KOPT-K1 (cell line): ENCODE results near the gene WDR88.
"Not testable (repeated sequence)": the region's sequence is repeated elsewhere in the genome, so short reads cannot be mapped to it uniquely, and the experiment has no call there.

Experiments used
- H3K27ac ChIP-seq: fragments of 200-600 bp; sonication (generic); 2 replicates; pipeline ENCODE4 v1.5.1; 2016; ENCODE audit warnings: antibody characterized with exemption, mild to moderate bottlenecking, low read depth, low read length; ENCODE audit not compliant: poor library complexity, severe bottlenecking
- H3K36me3 ChIP-seq: fragments of 200-600 bp; sonication (generic); 2 replicates; pipeline ENCODE4 v1.5.1; 2017; ENCODE audit warnings: antibody characterized with exemption, mild to moderate bottlenecking, low read length, moderate library complexity; ENCODE audit not compliant: insufficient read depth
- H3K9me3 ChIP-seq: fragments of 200-600 bp; sonication (generic); 2 replicates; pipeline ENCODE4 v1.5.1; 2017; ENCODE audit warnings: antibody characterized with exemption, low read length, mild to moderate bottlenecking; ENCODE audit not compliant: insufficient read depth, poor library complexity, severe bottlenecking

Gene WDR88

GRCh38 chr19:33205531-33206260 lies 73.8 kb downstream of the WDR88 start:
- H3K27ac ChIP-seq, result no peak overlapping the region
- no peaks in the 10 kb centered on the region for H3K9me3 ChIP-seq
- H3K36me3 ChIP-seq, result no peaks in the 10 kb centered on the region

GRCh38 chr19:33206261-33207039 lies 74.5 kb downstream of the WDR88 start:
- no peaks in the 10 kb centered on the region for H3K36me3 ChIP-seq
- H3K9me3 ChIP-seq, result no peaks in the 10 kb centered on the region
- H3K27ac ChIP-seq, result no peak overlapping the region

- no peaks in the 10 kb centered on the region for H3K36me3 ChIP-seq
- H3K9me3 ChIP-seq, result no peaks in the 10 kb centered on the region
- no peak overlapping the region for H3K27ac ChIP-seq
Observed at GRCh38 chr19:33207040-33207620, 75.2 kb downstream of the WDR88 start.

DNA sequence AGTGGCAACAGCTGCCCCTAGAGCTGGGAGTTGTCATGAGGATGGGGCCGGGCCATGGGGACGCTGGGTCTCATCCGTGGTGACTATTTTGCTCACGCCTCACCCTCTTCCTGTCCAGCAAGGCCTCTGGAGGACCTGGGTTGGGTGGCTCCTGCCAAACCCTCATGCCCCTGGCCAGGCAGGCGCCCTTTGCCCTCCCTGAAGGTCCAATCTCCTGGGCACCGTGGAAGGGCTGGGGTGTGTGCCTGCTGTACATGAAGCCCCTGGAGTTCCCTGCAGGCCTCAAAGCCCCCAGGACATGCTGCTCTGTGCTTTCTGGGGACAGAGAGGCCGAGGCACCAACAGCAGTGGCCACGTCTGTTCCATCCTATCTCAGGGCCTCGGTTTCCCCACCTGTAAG lies 76.0 kb downstream of the WDR88 start:
- Histone ChIP-seq H3K27ac (no peak overlapping the region), H3K36me3 (no peaks in the 10 kb centered on the region), H3K9me3 (no peaks in the 10 kb centered on the region)

GRCh38 chr19:33208371-33208895 lies 76.5 kb downstream of the WDR88 start:
- Histone ChIP-seq H3K9me3 (no peaks in the 10 kb centered on the region), H3K36me3 (no peaks in the 10 kb centered on the region), H3K27ac (no peak overlapping the region)

GRCh38 chr19:33208904-33209849 lies 77.3 kb downstream of the WDR88 start:
- Histone ChIP-seq H3K36me3 (no peaks in the 10 kb centered on the region), H3K9me3 (no peaks in the 10 kb centered on the region), H3K27ac (no peak overlapping the region)

DNA sequence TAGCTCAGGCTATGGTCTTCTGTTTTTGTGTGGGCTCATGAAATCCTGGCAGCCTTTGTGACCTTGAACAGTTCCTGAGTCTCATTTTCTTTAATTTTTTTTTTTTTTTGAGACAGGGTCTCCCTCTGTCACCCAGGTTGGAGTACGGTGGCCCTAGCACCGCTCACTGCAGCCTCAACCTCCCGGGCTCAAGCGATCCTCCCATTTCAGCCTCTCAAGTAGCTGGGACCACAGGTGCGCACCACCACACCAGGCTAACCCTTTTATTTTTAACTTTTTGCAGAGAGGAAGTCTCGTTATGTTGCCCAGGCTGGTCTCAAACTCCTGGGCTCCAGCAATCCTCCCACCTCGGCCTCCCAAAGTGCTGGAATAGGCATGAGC lies 77.9 kb downstream of the WDR88 start:
- not testable (repeated sequence) for H3K27ac ChIP-seq, H3K36me3 ChIP-seq

GRCh38 chr19:33210266-33210940 lies 78.5 kb downstream of the WDR88 start:
- no peaks in the 10 kb centered on the region for H3K9me3 ChIP-seq
- no peak overlapping the region for H3K27ac ChIP-seq
- no peaks in the 10 kb centered on the region for H3K36me3 ChIP-seq

More for the DNA sequence above, 77.9 kb downstream of the WDR88 start:
- H3K9me3 ChIP-seq, result not testable (repeated sequence)

DNA sequence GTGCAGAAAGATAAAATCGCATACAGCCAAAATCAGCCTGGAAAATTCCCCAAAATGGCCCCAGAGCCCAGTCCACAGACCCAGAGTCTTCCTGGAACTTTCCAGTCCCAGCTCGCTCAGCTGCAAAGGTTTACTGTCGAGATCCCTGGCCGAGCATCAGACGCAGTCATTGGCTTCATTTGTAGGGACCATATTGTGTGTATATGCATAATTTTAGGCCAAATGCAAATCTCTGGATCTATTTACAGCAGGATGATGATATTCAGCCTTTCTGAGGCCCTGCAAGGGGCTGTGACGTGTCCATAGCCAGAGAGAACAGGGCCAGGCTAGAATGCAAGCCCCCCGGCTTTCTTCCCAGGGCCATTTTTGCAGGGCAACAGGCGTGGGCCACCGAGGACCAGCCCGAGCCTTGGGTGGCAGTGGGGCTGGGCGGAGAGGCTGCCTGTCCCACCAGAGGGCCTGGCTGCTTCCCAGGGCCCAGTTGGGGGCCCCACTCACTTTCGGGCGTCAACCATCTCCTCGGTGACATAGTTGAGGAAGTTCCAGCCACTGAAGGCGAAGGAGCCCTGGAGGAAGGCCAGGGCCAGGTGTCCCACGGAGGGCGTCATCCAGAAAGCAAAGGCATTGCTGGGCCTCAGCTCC lies 80.0 kb downstream of the WDR88 start:
- Histone ChIP-seq H3K27ac (no peak overlapping the region), H3K36me3 (no peaks in the 10 kb centered on the region), H3K9me3 (no peaks in the 10 kb centered on the region)

DNA sequence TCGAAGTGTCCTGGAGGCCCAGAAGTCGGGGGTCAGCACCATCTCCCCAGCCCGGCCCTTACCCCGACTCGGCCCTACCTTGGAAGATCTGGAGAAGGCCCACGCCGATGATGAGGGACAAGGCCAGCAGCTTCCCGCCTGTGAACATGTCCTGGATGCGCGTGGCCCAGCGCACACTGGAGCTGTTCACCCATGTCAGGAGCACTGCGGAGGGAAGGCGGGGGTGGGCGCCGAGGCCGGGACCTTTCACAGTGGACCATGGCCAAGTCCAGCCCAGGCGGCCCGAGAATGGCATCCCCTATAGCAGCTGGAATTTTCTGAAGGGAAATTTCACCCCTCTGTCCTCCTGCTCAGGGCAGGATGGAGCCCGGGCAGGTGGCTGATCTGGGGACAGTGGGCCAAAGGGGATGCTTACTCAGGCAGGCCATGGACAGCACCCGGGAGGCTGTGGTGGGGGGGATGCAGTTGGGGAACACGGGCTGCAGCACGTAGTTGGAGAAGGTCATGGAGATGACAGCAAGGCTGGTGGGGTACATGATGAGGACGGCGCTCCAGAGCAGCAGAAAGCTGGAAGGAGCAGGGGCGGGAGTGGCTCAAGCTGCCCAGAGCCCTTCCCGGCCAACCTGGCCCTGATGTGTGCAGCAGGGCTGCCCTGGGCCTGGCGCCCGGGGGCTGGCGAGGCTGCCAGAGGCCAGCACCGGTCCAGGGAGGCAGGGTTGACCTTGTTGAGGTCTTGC lies 80.7 kb downstream of the WDR88 start:
- Histone ChIP-seq H3K9me3 (no peaks in the 10 kb centered on the region), H3K27ac (no peak overlapping the region), H3K36me3 (no peaks in the 10 kb centered on the region)

DNA sequence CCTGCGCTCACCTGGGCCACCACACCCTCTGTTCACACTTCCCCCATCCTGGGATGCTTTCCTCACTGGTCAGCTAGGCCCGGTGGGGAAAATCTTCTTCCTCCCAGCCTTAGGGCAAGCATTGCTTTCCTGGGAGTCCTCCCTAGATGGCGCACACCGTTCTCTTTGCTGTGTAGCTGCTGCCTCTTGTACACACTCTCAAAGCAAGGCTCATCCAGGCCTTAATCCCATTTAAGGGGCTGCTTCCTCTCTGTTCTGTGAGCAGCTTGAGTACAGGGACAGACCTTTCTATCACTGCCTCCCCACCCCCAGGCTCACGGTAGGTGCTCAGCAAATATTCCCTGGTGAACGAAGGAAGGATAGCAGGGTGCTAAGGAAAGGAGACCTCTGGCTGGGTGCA lies 82.7 kb downstream of the WDR88 start:
- Histone ChIP-seq H3K27ac (no peak overlapping the region), H3K9me3 (no peaks in the 10 kb centered on the region), H3K36me3 (no peaks in the 10 kb centered on the region)

- no peak overlapping the region for H3K27ac ChIP-seq
- H3K9me3 ChIP-seq, result no peaks in the 10 kb centered on the region
- H3K36me3 ChIP-seq, result no peaks in the 10 kb centered on the region
Observed at GRCh38 chr19:33215438-33216197, 83.7 kb downstream of the WDR88 start.
